IMR-90 (cell line): Measurements from ENCODE around the gene CCDC7. TPM values are rescaled to one million over a fixed set of nuclear protein-coding genes. Genes with fewer than 3 reads are reported as not detected.
A peak's percentile ranks its signal among the peaks of the same experiment; 100 is the strongest.

ENCODE experiments used
- ATAC-seq: fragments of 200-7000 bp; cut with Tn5 transposase; 2 replicates; pipeline ENCODE4 v1.9.1; 2020; ENCODE audit warnings: low read depth, mild to moderate bottlenecking, moderate library complexity
- BruUV-seq: library from RNA; stranded (reverse); fragments of 400-500 nt; replicated peaks from 2 replicates; lab custom pipeline; 2021; lab: Mats Ljungman, UMichigan
- CTCF ChIA-PET: fragments of 300-600 bp; formaldehyde crosslinking; extraction: SDS; loops from one replicate; lab custom pipeline; 2021; ENCODE audit warnings: antibody characterized with exemption; lab: Yijun Ruan, JAX
- POLR2A ChIA-PET: fragments of 300-600 bp; sonication (Branson Sonifier 250); formaldehyde crosslinking; loops from one replicate; lab custom pipeline; 2022; ENCODE audit warnings: antibody characterized with exemption; ENCODE audit not compliant: unreplicated experiment; lab: Charles Lee
- DNase-seq: peaks from one replicate; pipeline ENCODE4 v3.0.0; 2013
- H2AFZ ChIP-seq: replicated peaks from 2 replicates; pipeline ENCODE3; 2013; ENCODE audit warnings: low read length, mild to moderate bottlenecking; ENCODE audit not compliant: poor library complexity
- H2AK5ac ChIP-seq: 2 replicates; pipeline ENCODE4 v1.6.1; 2013; ENCODE audit warnings: low read depth, low read length, inconsistent platforms
- H2AK9ac ChIP-seq: replicated peaks from 2 replicates; pipeline ENCODE3; 2013; ENCODE audit warnings: mild to moderate bottlenecking, low read depth, low read length, moderate library complexity; ENCODE audit not compliant: poor library complexity
- H2BK120ac ChIP-seq: 2 replicates; pipeline ENCODE4 v1.6.1; 2013; ENCODE audit warnings: low read depth, low read length, inconsistent platforms
- H2BK15ac ChIP-seq: 3 replicates; pipeline ENCODE4 v1.6.1; 2013; ENCODE audit warnings: low read depth, low read length, inconsistent platforms
- H2BK20ac ChIP-seq: 2 replicates; pipeline ENCODE4 v1.6.1; 2013; ENCODE audit warnings: low read depth, mild to moderate bottlenecking, inconsistent platforms, low read length, moderate library complexity
- H2BK5ac ChIP-seq: 2 replicates; pipeline ENCODE4 v1.6.1; 2013; ENCODE audit warnings: mild to moderate bottlenecking, low read depth, low read length, inconsistent platforms; ENCODE audit not compliant: poor library complexity, severe bottlenecking
- H3K14ac ChIP-seq: replicated peaks from 2 replicates; pipeline ENCODE4 v1.6.1; 2013; ENCODE audit warnings: low read depth, low read length, inconsistent platforms
- H3K18ac ChIP-seq: 2 replicates; pipeline ENCODE4 v1.6.1; 2013; ENCODE audit warnings: low read depth, low read length, control low read depth
- H3K23ac ChIP-seq: 2 replicates; pipeline ENCODE4 v1.6.1; 2013; ENCODE audit warnings: low read depth, low read length, inconsistent platforms
- H3K27ac ChIP-seq: 2 replicates; pipeline ENCODE4 v1.5.1; 2013; ENCODE audit warnings: mild to moderate bottlenecking, control low read depth, low read length; ENCODE audit not compliant: insufficient read depth
- H3K27me3 ChIP-seq: 2 replicates; pipeline ENCODE4 v1.6.1; 2013; ENCODE audit warnings: low read length; ENCODE audit not compliant: control insufficient read depth, insufficient read depth
- H3K36me3 ChIP-seq: 2 replicates; pipeline ENCODE4 v1.6.1; 2013; ENCODE audit warnings: low read length, mixed read lengths; ENCODE audit not compliant: control insufficient read depth, insufficient read depth
- H3K4ac ChIP-seq: 2 replicates; pipeline ENCODE4 v1.6.1; 2013; ENCODE audit warnings: low read depth, low read length, inconsistent platforms
- H3K4me1 ChIP-seq: 2 replicates; pipeline ENCODE4 v1.6.1; 2013; ENCODE audit warnings: low read length, mixed read lengths; ENCODE audit not compliant: control insufficient read depth, insufficient read depth
- H3K4me2 ChIP-seq: 2 replicates; pipeline ENCODE4 v1.6.1; 2013; ENCODE audit warnings: low read depth, mild to moderate bottlenecking, control low read depth, low read length, moderate library complexity
- H3K4me3 ChIP-seq: 2 replicates; pipeline ENCODE4 v1.5.1; 2013; ENCODE audit warnings: low read depth, mild to moderate bottlenecking, control low read depth, low read length, moderate library complexity; ENCODE audit not compliant: insufficient read depth
- H3K56ac ChIP-seq: 2 replicates; pipeline ENCODE4 v1.6.1; 2013; ENCODE audit warnings: low read length, inconsistent platforms; ENCODE audit not compliant: insufficient read depth; ENCODE audit errors: extremely low read depth
- H3K79me1 ChIP-seq, 2 experiments: 2 replicates each; pipeline ENCODE4 v1.6.1; 2013; ENCODE audit warnings: low read length in 2 of 2, inconsistent platforms in 1 of 2, low read depth in 1 of 2
- H3K9ac ChIP-seq: 2 replicates; pipeline ENCODE4 v1.6.1; 2013; ENCODE audit warnings: low read depth, low read length, control low read depth
- H3K9me1 ChIP-seq: 2 replicates; pipeline ENCODE4 v1.6.1; 2013; ENCODE audit warnings: low read length, inconsistent platforms; ENCODE audit not compliant: insufficient read depth
- H3K9me3 ChIP-seq: 2 replicates; pipeline ENCODE4 v1.6.1; 2013; ENCODE audit warnings: low read length; ENCODE audit not compliant: control insufficient read depth, insufficient read depth
- H4K20me1 ChIP-seq: 2 replicates; pipeline ENCODE4 v1.6.1; 2013; ENCODE audit warnings: low read length, inconsistent platforms; ENCODE audit not compliant: insufficient read depth
- H4K5ac ChIP-seq: 2 replicates; pipeline ENCODE4 v1.6.1; 2013; ENCODE audit warnings: mild to moderate bottlenecking, low read depth, low read length, control low read depth
- H4K8ac ChIP-seq, 2 experiments: 2 replicates each; pipeline ENCODE4 v1.6.1; 2013; ENCODE audit warnings: low read depth in 2 of 2, low read length in 2 of 2, control low read depth in 1 of 2, inconsistent platforms in 1 of 2
- H4K91ac ChIP-seq: 2 replicates; pipeline ENCODE4 v1.6.1; 2013; ENCODE audit warnings: low read depth, low read length, inconsistent platforms; ENCODE audit not compliant: insufficient read depth
- BHLHE40 ChIP-seq: fragments of 150-350 bp; IDR thresholded peaks from 2 replicates; pipeline ENCODE4 v1.6.1; 2016; ENCODE audit warnings: mild to moderate bottlenecking, low read depth, low read length
- CEBPB ChIP-seq: IDR thresholded peaks from 2 replicates; pipeline ENCODE4 v1.6.1; 2012; ENCODE audit warnings: low read depth, low read length, improper control_type of control experiment
- CHD1 ChIP-seq: IDR thresholded peaks from 2 replicates; pipeline ENCODE4 v1.6.1; 2012; ENCODE audit warnings: low read depth, low read length, improper control_type of control experiment
- CTCF ChIP-seq: conservative IDR thresholded peaks from 2 replicates; pipeline ENCODE4 v1.5.1; 2012; ENCODE audit warnings: mild to moderate bottlenecking, low read depth, low read length, improper control_type of control experiment
- FOS ChIP-seq: fragments of 150-350 bp; IDR thresholded peaks from 2 replicates; pipeline ENCODE4 v1.6.1; 2016; ENCODE audit warnings: low read depth, low read length
- MAZ ChIP-seq: IDR thresholded peaks from 2 replicates; pipeline ENCODE4 v1.6.1; 2012; ENCODE audit warnings: low read depth, mild to moderate bottlenecking, low read length, improper control_type of control experiment, moderate library complexity, borderline replicate concordance
- NFE2L2 ChIP-seq: fragments of 150-350 bp; IDR thresholded peaks from 2 replicates; pipeline ENCODE4 v1.6.1; 2016; ENCODE audit warnings: low read depth, mild to moderate bottlenecking, low read length
- POLR2A ChIP-seq: IDR thresholded peaks from 2 replicates; pipeline ENCODE4 v1.6.1; 2012; ENCODE audit warnings: mild to moderate bottlenecking, low read depth, low read length
- RAD21 ChIP-seq: IDR thresholded peaks from 2 replicates; pipeline ENCODE4 v1.6.1; 2012; ENCODE audit warnings: low read length, improper control_type of control experiment
- RCOR1 ChIP-seq: IDR thresholded peaks from 2 replicates; pipeline ENCODE4 v1.6.1; 2012; ENCODE audit warnings: mild to moderate bottlenecking, low read length, improper control_type of control experiment; ENCODE audit not compliant: insufficient replicate concordance
- SMC3 ChIP-seq: fragments of 150-350 bp; IDR thresholded peaks from 2 replicates; pipeline ENCODE4 v1.6.1; 2016; ENCODE audit warnings: low read depth, mild to moderate bottlenecking, antibody characterized with exemption, low read length, moderate library complexity
- WGBS, 2 experiments: methylation state at CpG; one replicate each; pipeline versions ENCODE4 v1.1.5 to v1.1.7; 2013; ENCODE audit warnings: missing lambda C conversion rate in 2 of 2; ENCODE audit not compliant: insufficient read length in 1 of 2; ENCODE audit errors: extremely low coverage in 2 of 2; 5-methylcytosine and 5-hydroxymethylcytosine counted together
- dilution Hi-C: fragments of 300-500 bp; cut with HindIII; formaldehyde crosslinking; loops from one replicate; pipeline ENCODE4 v1.14.3; 2018; ENCODE audit warnings: low sequenced_read_pairs; ENCODE audit not compliant: unreplicated experiment
- in situ Hi-C: fragments of 300-500 bp; cut with MboI; formaldehyde crosslinking; loops from 3 replicates; pipeline ENCODE4 v1.14.3; 2019; ENCODE audit warnings: low sequenced_read_pairs, inconsistent platforms, mixed read lengths
- intact Hi-C: fragments of 100-400 bp; cut with micrococcal nuclease; formaldehyde crosslinking; loops from 2 replicates; pipeline ENCODE4 v1.10.0; 2022
- polyA plus RNA-seq, 3 experiments: library from polyadenylated mRNA; depleted of rRNA; stranded (reverse); fragments of >200 nt; gene quantifications; 2 replicates each; pipeline ENCODE4 v1.2.3, GENCODE V29; 2012; ENCODE audit warnings: low replicate concordance in 1 of 3
- total RNA-seq: library from RNA; depleted of rRNA; stranded (reverse); fragments of >200 nt; gene quantifications from 2 replicates; pipeline ENCODE4 v1.2.3, GENCODE V29; 2012

The CCDC7 gene
- total and polyA plus RNA-seq, 2 of the 4 experiments (the other 2 are of a cell fraction): 0.74 to 4.3 TPM

GRCh38 chr10:32923849-32924248 lies 477.9 kb downstream of the CCDC7 start:
- intact Hi-C loops: no loop called here
- Histone ChIP-seq H2BK5ac (peak overlapping the region; percentile 10), H3K27ac (no peak overlapping the region), H2AFZ (no peak overlapping the region), H3K4me2 (no peak overlapping the region), H3K4ac (no peak overlapping the region), H4K8ac (no peak overlapping the region), H3K9me3 (no peaks in the 10 kb centered on the region), H3K56ac (no peak overlapping the region), H2BK120ac (no peak overlapping the region), H2BK20ac (no peak overlapping the region), H2AK5ac (no peak overlapping the region), H3K9me1 (peaks cover 5% of the 10 kb centered on the region), H3K36me3 (peaks cover 66% of the 10 kb centered on the region), H2BK15ac (no peak overlapping the region), H4K91ac (no peak overlapping the region), H3K79me1 (peaks cover 19 to 65% of the 10 kb centered on the region in 2 experiments), H2AK9ac (no peak overlapping the region), H3K14ac (peak overlapping the region; percentile 62; the same call in 1 of the 2 replicates), H3K4me1 (peaks cover 8% of the 10 kb centered on the region), H3K23ac (peak overlapping the region; percentile 14; the same call in 1 of the 2 replicates), H3K4me3 (no peak overlapping the region), H3K18ac (no peak overlapping the region), H4K5ac (peak overlapping the region; percentile 81; the same call in 1 of the 2 replicates), H3K27me3 (no peaks in the 10 kb centered on the region), H4K20me1 (peaks cover 38% of the 10 kb centered on the region), H3K9ac (no peak overlapping the region)
- POLR2A ChIA-PET: interaction anchor here (1.5 kb wide), 1 partner anchor 33 kb away, joined by 3 read pairs; no protein-coding TSS in a partner anchor
- TF ChIP-seq BHLHE40: no peak
- TF ChIP-seq CEBPB: no peak
- no peak for TF ChIP-seq RCOR1
- no peak for TF ChIP-seq POLR2A
- TF ChIP-seq MAZ: no peak
- TF ChIP-seq FOS: no peak
- no peak for TF ChIP-seq RAD21
- no peak for TF ChIP-seq SMC3
- TF ChIP-seq CHD1: no peak
- no peak for TF ChIP-seq CTCF
- TF ChIP-seq NFE2L2: no peak
- ATAC-seq (no peak), DNase-seq (no peak)
- no TSS peak for BruUV-seq
- dilution Hi-C loops: no loop called here
- CTCF ChIA-PET: interaction anchor here (1.6 kb wide), 1 partner anchor 8 kb away, joined by 4 read pairs; no protein-coding TSS in a partner anchor
- no CpG with 5 or more reads among the region's 2 CpGs for WGBS, 2 experiments
- in situ Hi-C loops: no loop called here
